ENCODE results near the gene SLC35F6.

Gene SLC35F6

DNA sequence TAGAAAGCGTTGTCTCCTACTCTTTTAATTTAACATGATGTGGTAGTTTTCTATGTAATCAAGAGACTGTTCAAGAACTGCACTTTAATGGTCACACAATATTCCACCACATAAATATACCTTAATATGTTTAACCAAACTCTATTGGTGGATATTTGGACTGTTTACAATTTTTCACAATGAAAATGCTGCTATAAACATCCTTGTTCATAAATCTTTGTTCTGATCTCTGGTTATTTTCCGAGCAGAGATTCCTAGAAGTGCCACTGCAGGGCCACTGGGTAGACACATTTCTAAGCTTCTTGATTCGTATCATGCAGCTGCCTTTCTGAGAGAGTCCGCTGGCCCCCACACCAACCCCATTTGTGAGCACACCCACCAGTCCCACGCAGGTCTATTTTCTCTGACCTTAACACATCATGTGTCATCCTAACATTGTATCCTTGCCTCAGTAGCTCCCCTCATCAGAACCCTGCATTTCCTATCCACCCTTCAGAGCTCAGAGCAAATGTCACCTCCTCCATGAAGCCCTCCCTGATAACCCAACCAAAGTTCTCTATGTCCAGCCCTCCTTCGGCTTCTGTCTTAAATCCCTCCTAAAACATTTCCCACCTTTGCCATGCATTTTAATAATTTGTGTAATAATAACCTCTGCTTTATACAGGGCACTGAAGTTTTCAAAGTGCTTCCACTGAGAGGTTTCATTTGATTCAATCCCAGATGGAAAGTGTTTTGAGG, 45.0 kb upstream of the SLC35F6 start:
- DNase-seq (ENCODE audit: low read depth), result no peak
- H3K4me3 ChIP-seq (ENCODE audit: control insufficient read depth, low read depth, low read length), result no peak overlapping the region
- TF ChIP-seq, protein P1, sequence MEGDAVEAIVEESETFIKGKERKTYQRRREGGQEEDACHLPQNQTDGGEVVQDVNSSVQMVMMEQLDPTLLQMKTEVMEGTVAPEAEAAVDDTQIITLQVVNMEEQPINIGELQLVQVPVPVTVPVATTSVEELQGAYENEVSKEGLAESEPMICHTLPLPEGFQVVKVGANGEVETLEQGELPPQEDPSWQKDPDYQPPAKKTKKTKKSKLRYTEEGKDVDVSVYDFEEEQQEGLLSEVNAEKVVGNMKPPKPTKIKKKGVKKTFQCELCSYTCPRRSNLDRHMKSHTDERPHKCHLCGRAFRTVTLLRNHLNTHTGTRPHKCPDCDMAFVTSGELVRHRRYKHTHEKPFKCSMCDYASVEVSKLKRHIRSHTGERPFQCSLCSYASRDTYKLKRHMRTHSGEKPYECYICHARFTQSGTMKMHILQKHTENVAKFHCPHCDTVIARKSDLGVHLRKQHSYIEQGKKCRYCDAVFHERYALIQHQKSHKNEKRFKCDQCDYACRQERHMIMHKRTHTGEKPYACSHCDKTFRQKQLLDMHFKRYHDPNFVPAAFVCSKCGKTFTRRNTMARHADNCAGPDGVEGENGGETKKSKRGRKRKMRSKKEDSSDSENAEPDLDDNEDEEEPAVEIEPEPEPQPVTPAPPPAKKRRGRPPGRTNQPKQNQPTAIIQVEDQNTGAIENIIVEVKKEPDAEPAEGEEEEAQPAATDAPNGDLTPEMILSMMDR (IDR thresholded peaks at IDR 0.05; ENCODE audit: control insufficient read depth, insufficient read depth, low read depth, low read length, missing control alignments), result no peak

DNA sequence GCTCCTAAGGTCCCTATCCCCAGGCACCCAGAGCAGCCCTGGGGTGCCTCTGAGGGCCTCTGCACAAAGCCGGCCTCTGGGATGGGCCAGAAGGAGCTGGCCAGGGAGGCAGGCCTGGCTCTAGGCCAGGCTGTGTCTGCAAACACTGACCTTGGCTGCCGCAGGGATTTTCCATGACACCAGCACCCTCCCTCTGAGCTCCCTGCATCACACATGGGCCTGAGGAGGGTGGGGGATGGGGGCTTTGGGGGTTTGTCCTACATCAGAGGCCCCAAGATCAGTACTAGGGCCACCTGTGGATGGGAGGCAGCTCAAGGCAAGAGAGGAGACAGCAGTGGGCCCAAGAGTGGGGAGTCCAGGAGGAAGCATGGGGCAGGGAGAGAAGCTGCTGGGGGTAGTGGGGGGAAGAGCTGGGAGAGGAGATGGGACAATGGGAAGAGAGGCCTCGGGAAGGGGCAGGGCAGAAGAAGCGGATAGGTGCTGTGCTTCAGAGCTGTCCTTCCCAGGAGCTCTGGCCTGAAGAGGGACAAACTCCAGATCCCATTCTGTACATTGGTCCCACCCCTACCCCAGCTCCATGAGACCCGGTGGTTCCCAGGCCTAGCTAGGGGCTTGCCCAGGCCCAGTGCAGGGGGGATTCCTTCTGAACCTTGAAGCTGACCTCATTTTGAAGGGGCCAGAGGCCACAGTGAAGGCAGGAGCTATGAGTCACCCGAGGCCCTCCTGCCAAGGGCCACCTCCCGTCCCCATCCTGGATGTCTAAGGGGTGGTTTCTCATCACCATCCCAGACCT, 43.6 kb upstream of the SLC35F6 start:
- no peak overlapping the region for H3K4me3 ChIP-seq (ENCODE audit: control insufficient read depth, low read depth, low read length)
- DNase-seq (ENCODE audit: low read depth), result peak; percentile 39
- TF ChIP-seq, protein P1 (IDR thresholded peaks at IDR 0.05; ENCODE audit: control insufficient read depth, insufficient read depth, low read depth, low read length, missing control alignments), result no peak

DNA sequence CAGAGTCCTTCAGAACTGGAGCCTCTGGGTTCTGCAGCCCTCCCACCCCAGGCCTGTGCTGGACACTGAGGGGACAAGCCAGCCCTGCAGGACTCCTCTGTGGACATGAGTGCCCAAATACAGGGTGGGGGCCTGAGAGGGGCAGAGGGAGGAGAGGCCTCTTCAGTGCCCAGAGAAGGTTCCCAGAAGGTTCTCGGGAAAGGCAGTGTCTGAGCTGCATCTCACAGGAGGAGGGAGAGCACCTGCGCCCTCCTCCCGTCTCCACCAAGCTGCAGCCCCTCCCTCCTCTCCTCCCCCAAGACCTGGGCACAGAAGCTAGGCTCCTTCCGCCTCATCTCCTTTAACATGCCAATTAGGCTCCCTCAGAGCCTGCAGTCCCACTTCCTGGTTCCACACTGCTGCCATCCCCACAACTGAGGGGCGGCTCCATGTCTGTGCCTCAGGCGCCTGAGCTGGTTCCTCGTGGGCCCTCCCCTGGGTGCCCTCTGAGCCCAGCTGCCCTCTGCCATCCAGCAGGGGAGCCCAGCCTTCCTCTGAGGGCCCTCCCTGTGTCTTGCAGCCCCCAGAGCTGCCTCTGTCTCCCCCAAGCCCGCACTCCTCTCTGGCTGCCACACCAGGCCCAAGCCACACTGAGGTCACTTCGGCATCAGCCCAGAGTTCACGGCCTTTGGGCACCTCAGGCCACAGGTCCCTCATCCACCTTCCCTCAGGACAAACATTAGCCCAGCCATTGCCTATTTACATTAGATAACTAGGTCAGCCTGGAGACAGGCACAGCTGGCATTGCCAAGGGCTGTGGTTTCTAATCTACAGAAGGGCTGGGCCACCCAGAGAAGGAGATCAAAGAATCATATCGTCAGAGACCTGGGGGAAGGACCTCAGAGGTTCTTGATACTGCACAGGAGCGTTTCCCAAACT, 42.7 kb upstream of the SLC35F6 start:
- no peak for DNase-seq (ENCODE audit: low read depth)
- H3K4me3 ChIP-seq (ENCODE audit: control insufficient read depth, low read depth, low read length), result no peak overlapping the region
- TF ChIP-seq, protein P1 (IDR thresholded peaks at IDR 0.05; ENCODE audit: control insufficient read depth, insufficient read depth, low read depth, low read length, missing control alignments), result no peak

DNA sequence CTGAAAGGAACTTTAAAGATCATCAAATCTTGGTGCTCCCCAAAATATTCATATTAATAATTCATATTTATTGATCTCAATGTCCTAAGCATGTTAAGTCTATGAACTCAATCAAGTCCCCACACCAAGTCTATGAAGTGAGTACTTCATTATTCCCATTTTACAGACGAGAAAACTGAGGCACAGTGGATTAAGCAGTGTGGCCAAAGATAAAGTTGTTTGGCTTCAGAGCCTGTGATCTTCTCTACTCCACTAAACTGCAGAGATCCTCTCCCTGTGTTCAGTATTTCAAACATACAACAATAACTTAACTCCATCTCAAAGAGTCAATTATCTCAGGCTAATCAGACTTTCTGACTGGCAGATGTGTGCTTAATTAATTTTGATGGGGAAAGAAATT, 41.8 kb upstream of the SLC35F6 start:
- DNase-seq (ENCODE audit: low read depth), result no peak
- TF ChIP-seq, protein P1 (IDR thresholded peaks at IDR 0.05; ENCODE audit: control insufficient read depth, insufficient read depth, low read depth, low read length, missing control alignments), result no peak
- H3K4me3 ChIP-seq (ENCODE audit: control insufficient read depth, low read depth, low read length), result no peak overlapping the region

DNA sequence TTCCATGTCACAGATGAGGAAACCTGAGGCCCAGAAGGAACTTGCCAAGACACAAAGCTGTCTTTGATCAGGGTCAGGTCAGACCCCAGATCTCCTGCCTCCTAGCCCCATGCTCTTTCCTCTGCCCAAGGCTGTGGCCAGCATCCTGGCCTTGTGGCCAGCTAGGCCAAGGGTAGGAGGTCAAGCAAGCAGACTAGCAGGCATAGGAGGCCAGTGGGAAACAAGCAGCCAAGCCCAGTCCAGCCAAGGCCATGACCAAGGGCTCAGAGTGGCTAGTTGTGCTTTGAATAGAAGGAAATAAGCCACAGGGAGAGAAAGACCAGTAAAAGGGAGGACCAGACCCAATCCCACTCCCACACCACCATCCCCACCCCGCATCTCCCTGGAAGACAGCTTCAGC, 41.2 kb upstream of the SLC35F6 start:
- TF ChIP-seq, protein P1 (IDR thresholded peaks at IDR 0.05; ENCODE audit: control insufficient read depth, insufficient read depth, low read depth, low read length, missing control alignments), result no peak
- DNase-seq (ENCODE audit: low read depth), result no peak
- no peak overlapping the region for H3K4me3 ChIP-seq (ENCODE audit: control insufficient read depth, low read depth, low read length)

DNA sequence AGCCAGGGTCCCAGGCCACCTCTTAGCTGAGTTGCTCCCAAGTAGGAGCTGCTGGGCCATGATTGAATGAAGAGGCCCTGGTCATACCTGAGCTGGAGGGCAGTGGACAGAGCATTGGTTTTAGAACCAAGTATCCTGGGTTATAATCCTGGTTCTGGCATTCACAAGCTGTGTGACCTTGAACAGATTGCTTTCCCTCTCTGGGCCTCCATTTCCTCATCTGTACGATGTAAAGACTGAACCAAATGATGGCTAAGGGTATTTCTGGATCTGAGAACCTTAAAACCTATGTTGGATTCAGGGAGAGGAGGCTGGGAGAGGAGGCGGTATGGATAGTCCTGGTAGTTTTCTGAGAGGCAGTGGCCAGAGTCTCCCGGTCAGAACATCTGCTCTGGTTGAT, 40.6 kb upstream of the SLC35F6 start:
- DNase-seq (ENCODE audit: low read depth), result no peak
- H3K4me3 ChIP-seq (ENCODE audit: control insufficient read depth, low read depth, low read length), result no peak overlapping the region
- TF ChIP-seq, protein P1 (IDR thresholded peaks at IDR 0.05; ENCODE audit: control insufficient read depth, insufficient read depth, low read depth, low read length, missing control alignments), result no peak

All from AG09309 (cell line).